ENCODE data around the gene ASH1L. TPM values are rescaled to one million over a fixed set of nuclear protein-coding genes. Genes with fewer than 3 reads are reported as not detected.

ASH1L gene
- polyA plus RNA-seq, 1 experiment: 30.6 TPM

- CTCF ChIA-PET: interaction anchor here (1.4 to 5.9 kb wide), 3 partner anchors 13 to 58 kb away, joined by 4 to 46 read pairs (median 10); partner anchors contain the start of gene RUSC1
- H3K27ac ChIP-seq (ENCODE audit: low read depth, low read length): peak within 1 kb of the TSS; percentile 91
- no peaks in the 10 kb centered on the region; the same call in 1 of the 2 replicates for H3K9me3 ChIP-seq (ENCODE audit: control insufficient read depth, insufficient read depth, low read length)
- no peaks in the 10 kb centered on the region for H3K27me3 ChIP-seq (ENCODE audit: control insufficient read depth, insufficient read depth, low read length)
- peak within 1 kb of the TSS; percentile 85 for H3K4me3 ChIP-seq (ENCODE audit: low read depth, low read length)
- DNase-seq (ENCODE audit: low read depth, low spot score): peak; percentile 95
- TF ChIP-seq, protein P1, sequence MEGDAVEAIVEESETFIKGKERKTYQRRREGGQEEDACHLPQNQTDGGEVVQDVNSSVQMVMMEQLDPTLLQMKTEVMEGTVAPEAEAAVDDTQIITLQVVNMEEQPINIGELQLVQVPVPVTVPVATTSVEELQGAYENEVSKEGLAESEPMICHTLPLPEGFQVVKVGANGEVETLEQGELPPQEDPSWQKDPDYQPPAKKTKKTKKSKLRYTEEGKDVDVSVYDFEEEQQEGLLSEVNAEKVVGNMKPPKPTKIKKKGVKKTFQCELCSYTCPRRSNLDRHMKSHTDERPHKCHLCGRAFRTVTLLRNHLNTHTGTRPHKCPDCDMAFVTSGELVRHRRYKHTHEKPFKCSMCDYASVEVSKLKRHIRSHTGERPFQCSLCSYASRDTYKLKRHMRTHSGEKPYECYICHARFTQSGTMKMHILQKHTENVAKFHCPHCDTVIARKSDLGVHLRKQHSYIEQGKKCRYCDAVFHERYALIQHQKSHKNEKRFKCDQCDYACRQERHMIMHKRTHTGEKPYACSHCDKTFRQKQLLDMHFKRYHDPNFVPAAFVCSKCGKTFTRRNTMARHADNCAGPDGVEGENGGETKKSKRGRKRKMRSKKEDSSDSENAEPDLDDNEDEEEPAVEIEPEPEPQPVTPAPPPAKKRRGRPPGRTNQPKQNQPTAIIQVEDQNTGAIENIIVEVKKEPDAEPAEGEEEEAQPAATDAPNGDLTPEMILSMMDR (IDR thresholded peaks at IDR 0.05; ENCODE audit: low read depth, low read length): no peak; the same call in 1 of the 2 replicates
- POLR2A ChIA-PET: interaction anchor here (0.6 to 1.4 kb wide), 5 partner anchors 13 to 1046 kb away, joined by 3 to 5 read pairs (median 3); partner anchors contain the start of gene RUSC1
These were observed 253.8 kb downstream of the ASH1L start, which contains the start of gene FDPS for GRCh38 chr1:155308493-155309422. FDPS (plus strand) TSS chr1:155308866; CDS start chr1:155309790, 924 bp downstream.

DNA sequence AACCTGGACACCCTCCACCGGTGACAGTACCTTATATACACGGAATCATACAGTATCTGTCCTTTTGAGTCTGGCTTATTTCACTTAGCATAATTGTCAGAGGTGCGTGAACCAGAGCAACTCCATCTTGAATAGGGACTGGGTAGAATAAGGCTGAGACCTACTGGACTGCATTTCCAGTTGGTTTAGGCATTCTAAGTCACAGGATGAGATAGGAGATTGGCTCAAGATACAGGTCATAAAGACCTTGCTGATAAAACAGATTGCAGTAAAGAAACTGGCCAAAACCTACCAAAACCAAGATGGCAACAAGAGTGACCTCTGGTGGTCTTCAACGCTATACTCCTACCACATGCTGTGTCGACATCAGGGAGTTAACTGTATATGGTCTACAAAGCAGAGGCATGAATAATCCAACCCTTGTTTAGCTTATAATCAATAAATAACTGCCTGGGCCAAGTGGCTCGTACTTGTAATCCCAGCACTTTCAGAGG, 255.3 kb downstream of the ASH1L start:
- Histone ChIP-seq H3K4me3 (ENCODE audit: low read depth, low read length) (no peak overlapping the region), H3K9me3 (ENCODE audit: control insufficient read depth, insufficient read depth, low read length) (no peaks in the 10 kb centered on the region; the same call in 1 of the 2 replicates), H3K27ac (ENCODE audit: low read depth, low read length) (no peak overlapping the region), H3K27me3 (ENCODE audit: control insufficient read depth, insufficient read depth, low read length) (no peaks in the 10 kb centered on the region)
- ChIA-PET POLR2A (interaction anchor here (0.6 to 1.4 kb wide), 4 partner anchors 16 to 61 kb away, joined by 3 to 9 read pairs (median 4); no protein-coding TSS in a partner anchor), CTCF (interaction anchor here (1.3 to 5.9 kb wide), 5 partner anchors 14 to 57 kb away, joined by 4 to 46 read pairs (median 5); partner anchors contain the start of genes HCN3 and RUSC1)
- TF ChIP-seq, protein P1 (IDR thresholded peaks at IDR 0.05; ENCODE audit: low read depth, low read length): peak; percentile 47
- DNase-seq (ENCODE audit: low read depth, low spot score): no peak

GRCh38 chr1:155305881-155306391, 256.7 kb downstream of the ASH1L start:
- Histone ChIP-seq H3K9me3 (ENCODE audit: control insufficient read depth, insufficient read depth, low read length) (no peaks in the 10 kb centered on the region; the same call in 1 of the 2 replicates), H3K4me3 (ENCODE audit: low read depth, low read length) (no peak overlapping the region), H3K27me3 (ENCODE audit: control insufficient read depth, insufficient read depth, low read length) (peaks cover 4% of the 10 kb centered on the region), H3K27ac (ENCODE audit: low read depth, low read length) (no peak overlapping the region)
- ChIA-PET POLR2A (interaction anchor here (1.2 kb wide), 1 partner anchor 18 kb away, joined by 3 read pairs; no protein-coding TSS in a partner anchor), CTCF (interaction anchor here (3.0 to 5.9 kb wide), 2 partner anchors 16 to 55 kb away, joined by 10 to 46 read pairs; partner anchors contain the start of gene RUSC1)
- TF ChIP-seq, protein P1 (IDR thresholded peaks at IDR 0.05; ENCODE audit: low read depth, low read length): no peak
- DNase-seq (ENCODE audit: low read depth, low spot score): no peak

GRCh38 chr1:155304558-155305063, 258.0 kb downstream of the ASH1L start:
- no peak for DNase-seq (ENCODE audit: low read depth, low spot score)
- Histone ChIP-seq H3K4me3 (ENCODE audit: low read depth, low read length) (no peak overlapping the region), H3K9me3 (ENCODE audit: control insufficient read depth, insufficient read depth, low read length) (no peaks in the 10 kb centered on the region; the same call in 1 of the 2 replicates), H3K27ac (ENCODE audit: low read depth, low read length) (no peak overlapping the region), H3K27me3 (ENCODE audit: control insufficient read depth, insufficient read depth, low read length) (peaks cover 5% of the 10 kb centered on the region)
- TF ChIP-seq, protein P1 (IDR thresholded peaks at IDR 0.05; ENCODE audit: low read depth, low read length): no peak
- POLR2A ChIA-PET: interaction anchor here (0.6 kb wide), 1 partner anchor 24 kb away, joined by 4 read pairs; no protein-coding TSS in a partner anchor
- CTCF ChIA-PET: interaction anchor here (5.9 kb wide), 1 partner anchor 54 kb away, joined by 46 read pairs; no protein-coding TSS in a partner anchor
